Measurements from ENCODE around the gene OTOP3. TPM values are rescaled to one million over a fixed set of nuclear protein-coding genes. Genes with fewer than 3 reads are reported as not detected.

The OTOP3 gene
- total and polyA plus RNA-seq, 10 donors = not detected

- whole genome bisulfite sequencing, 5 donors = 53 to 80% (median 62%) methylated on average over 1 to 12 of the region's 12 CpGs
- Histone ChIP-seq H3K36me3 (peaks cover 0 to 21% (median 2%) of the 10 kb centered on the region in 6 donors), H3K27me3 (replicated peaks in 1 of 7) (peaks cover 0 to 46% (median 0%) of the 10 kb centered on the region in 7 donors), H3K4me3 (no peak overlapping the region), H3K4me1 (no peaks in the 10 kb centered on the region), H3K9me3 (no peaks in the 10 kb centered on the region), H3K27ac (no peak overlapping the region)
- intact Hi-C loops (cut with DNase I; ENCODE audit: low total_unique reads) = no loop called here
- no peak for TF ChIP-seq POLR2AphosphoS5 (IDR thresholded peaks at IDR 0.05)
- no peak for TF ChIP-seq POLR2A (IDR thresholded peaks at IDR 0.05)
- no peak for TF ChIP-seq CTCF (IDR thresholded peaks at IDR 0.05 in 8 of 11, conservative IDR thresholded peaks at IDR 0.05 in 3 of 11)
- DNase-seq = no peak
These were observed 13.9 kb downstream of the OTOP3 start for GRCh38 chr17:74949455-74950115.

- no peak for DNase-seq
These were observed 14.5 kb downstream of the OTOP3 start for GRCh38 chr17:74950207-74950606.

GRCh38 chr17:74951065-74951464 lies 15.4 kb downstream of the OTOP3 start:
- 20 to 100% (median 71%) methylated on average over 1 to 3 of the region's 3 CpGs for WGBS, 5 donors
- TF ChIP-seq CTCF (IDR thresholded peaks at IDR 0.05 in 8 of 11, conservative IDR thresholded peaks at IDR 0.05 in 3 of 11) (no peak), POLR2A (IDR thresholded peaks at IDR 0.05) (no peak), POLR2AphosphoS5 (IDR thresholded peaks at IDR 0.05) (no peak)
- no peaks in the 10 kb centered on the region for H3K4me1 ChIP-seq
- H3K4me3 ChIP-seq = no peak overlapping the region
- DNase-seq = no peak
- intact Hi-C loops (cut with DNase I; ENCODE audit: low total_unique reads) = no loop called here
- H3K9me3 ChIP-seq = no peaks in the 10 kb centered on the region
- peaks cover 0 to 45% (median 0%) of the 10 kb centered on the region in 7 donors for H3K27me3 ChIP-seq (replicated peaks in 1 of 7)
- no peak overlapping the region for H3K27ac ChIP-seq
- peaks cover 0 to 31% (median 2%) of the 10 kb centered on the region in 6 donors for H3K36me3 ChIP-seq

More at GRCh38 chr17:74950207-74950606, 14.5 kb downstream of the OTOP3 start:
- no peaks in the 10 kb centered on the region for H3K9me3 ChIP-seq
- no peak overlapping the region for H3K4me3 ChIP-seq
- H3K27ac ChIP-seq = no peak overlapping the region
- no peaks in the 10 kb centered on the region for H3K4me1 ChIP-seq
- intact Hi-C loops (cut with DNase I; ENCODE audit: low total_unique reads) = no loop called here
- peaks cover 0 to 46% (median 0%) of the 10 kb centered on the region in 7 donors for H3K27me3 ChIP-seq (replicated peaks in 1 of 7)
- TF ChIP-seq POLR2A (IDR thresholded peaks at IDR 0.05) = no peak
- TF ChIP-seq POLR2AphosphoS5 (IDR thresholded peaks at IDR 0.05) = peak in 1 of 3 donors; percentile 6
- H3K36me3 ChIP-seq = peaks cover 0 to 26% (median 2%) of the 10 kb centered on the region in 6 donors
- WGBS, 5 donors = 68 to 83% (median 71%) methylated on average over 8 of the region's 8 CpGs; no CpG with 5 or more reads in 1 of the 5 donors

DNA sequence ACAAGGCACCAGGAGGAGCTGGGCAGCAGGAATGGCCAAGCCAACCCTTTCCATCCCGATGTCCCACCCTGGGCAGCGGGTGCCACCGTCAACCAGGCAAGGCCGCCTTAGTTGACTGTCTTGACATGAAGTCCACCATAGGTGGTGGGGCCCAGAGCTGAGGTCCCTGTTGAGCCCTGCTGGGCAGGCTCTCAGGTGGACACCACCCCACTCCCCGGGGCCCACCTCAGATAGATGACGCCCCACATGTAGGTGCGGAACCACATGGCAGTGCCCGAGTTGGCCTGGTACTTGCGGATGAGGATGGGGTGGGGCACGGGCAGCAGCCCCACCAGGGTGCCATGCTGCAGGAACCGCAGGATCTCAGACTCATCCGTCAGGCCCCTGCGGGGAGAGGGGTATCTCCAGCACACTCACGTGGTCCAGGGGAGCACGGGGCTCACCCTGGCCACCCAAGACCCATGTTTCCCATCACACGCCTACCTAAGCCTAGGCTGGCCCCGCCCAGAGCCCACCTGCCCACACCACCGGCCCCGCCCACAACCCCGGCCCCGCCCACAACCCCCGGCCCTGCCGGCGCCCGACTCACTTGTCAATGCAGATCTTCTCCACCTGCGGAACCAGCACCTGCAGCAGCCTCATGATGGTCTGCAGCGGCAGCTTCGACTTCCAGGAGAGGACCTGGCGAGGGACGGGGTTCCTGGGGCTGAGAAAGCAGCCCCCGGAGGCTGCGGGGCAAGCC lies 16.2 kb downstream of the OTOP3 start:
- Histone ChIP-seq H3K4me1 (no peaks in the 10 kb centered on the region), H3K27ac (no peak overlapping the region), H3K4me3 (no peak overlapping the region), H3K27me3 (replicated peaks in 1 of 7) (peaks cover 0 to 37% (median 0%) of the 10 kb centered on the region in 7 donors), H3K9me3 (peaks cover 0 to 4% (median 0%) of the 10 kb centered on the region in 8 donors), H3K36me3 (peaks cover 0 to 31% (median 2%) of the 10 kb centered on the region in 6 donors)
- intact Hi-C loops (cut with DNase I; ENCODE audit: low total_unique reads) = no loop called here
- DNase-seq = no peak
- TF ChIP-seq POLR2AphosphoS5 (IDR thresholded peaks at IDR 0.05) (no peak), POLR2A (IDR thresholded peaks at IDR 0.05) (no peak), CTCF (IDR thresholded peaks at IDR 0.05 in 8 of 11, conservative IDR thresholded peaks at IDR 0.05 in 3 of 11) (no peak)
- WGBS, 5 donors = 70 to 76% (median 76%) methylated on average over 21 to 32 of the region's 32 CpGs
